HG02588 (cell line): Measurements from ENCODE around the gene CYS1.
"Not testable (repeated sequence)": the region's sequence is repeated elsewhere in the genome, so short reads cannot be mapped to it uniquely, and the experiment has no call there.

Experiments
- ATAC-seq: cut with Tn5 transposase; IDR thresholded peaks from one replicate; pipeline ENCODE4 v1.9.1; 2021; ENCODE audit warnings: mild to moderate bottlenecking, moderate library complexity; ENCODE audit not compliant: unreplicated experiment

Gene CYS1, protein sequence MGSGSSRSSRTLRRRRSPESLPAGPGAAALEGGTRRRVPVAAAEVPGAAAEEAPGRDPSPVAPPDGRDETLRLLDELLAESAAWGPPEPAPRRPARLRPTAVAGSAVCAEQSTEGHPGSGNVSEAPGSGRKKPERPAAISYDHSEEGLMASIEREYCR

DNA sequence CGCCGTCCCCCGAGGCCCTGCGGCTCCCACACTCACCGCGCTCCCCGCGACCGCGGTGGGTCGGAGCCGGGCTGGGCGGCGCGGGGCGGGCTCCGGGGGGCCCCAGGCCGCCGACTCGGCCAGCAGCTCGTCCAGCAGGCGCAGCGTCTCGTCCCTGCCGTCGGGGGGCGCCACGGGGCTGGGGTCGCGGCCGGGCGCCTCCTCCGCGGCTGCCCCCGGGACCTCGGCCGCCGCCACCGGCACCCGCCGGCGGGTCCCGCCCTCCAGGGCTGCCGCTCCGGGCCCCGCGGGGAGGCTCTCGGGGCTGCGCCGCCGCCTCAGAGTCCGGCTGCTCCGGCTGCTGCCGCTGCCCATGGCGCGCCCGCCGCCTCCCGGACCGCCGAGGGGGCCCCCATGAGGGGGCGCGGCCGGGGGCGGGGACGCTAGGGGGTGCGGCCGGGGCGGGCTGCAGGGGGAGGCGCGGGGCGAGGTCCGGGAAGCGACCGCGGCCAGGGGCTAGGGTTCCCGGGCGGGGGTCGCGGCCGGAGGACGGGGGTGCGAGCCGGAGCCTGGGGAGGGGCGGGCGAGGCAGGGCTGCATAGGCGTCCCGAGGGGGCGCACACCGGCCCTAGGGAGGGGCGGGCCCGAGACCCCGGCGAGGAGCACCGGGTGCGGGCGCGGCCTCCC lies at the start of gene CYS1:
CYS1 (minus strand) TSS at position 542 of the 666 bp plus-strand sequence; CDS start at position 354, 188 bp downstream.
- peak; percentile 39 for ATAC-seq

DNA sequence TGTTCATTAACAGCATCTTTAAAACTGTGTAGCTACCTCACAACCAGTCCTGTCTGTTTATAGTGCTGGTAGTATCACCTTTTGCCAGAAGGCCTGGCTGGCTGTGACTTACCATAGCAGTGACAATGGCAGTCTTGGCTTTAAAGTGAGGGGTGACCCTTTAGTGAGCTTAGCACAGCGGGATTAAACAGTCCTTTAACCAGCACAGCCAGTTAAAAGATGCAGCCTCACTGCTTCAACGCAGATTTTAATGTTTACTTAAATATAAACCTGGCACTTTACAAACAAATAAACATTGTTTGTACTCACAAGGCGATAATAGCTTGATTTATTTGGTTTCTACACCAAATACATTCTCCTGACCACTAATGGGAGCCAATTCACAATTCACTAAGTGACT lies 49.3 kb upstream of the CYS1 start:
- no peak for ATAC-seq

DNA sequence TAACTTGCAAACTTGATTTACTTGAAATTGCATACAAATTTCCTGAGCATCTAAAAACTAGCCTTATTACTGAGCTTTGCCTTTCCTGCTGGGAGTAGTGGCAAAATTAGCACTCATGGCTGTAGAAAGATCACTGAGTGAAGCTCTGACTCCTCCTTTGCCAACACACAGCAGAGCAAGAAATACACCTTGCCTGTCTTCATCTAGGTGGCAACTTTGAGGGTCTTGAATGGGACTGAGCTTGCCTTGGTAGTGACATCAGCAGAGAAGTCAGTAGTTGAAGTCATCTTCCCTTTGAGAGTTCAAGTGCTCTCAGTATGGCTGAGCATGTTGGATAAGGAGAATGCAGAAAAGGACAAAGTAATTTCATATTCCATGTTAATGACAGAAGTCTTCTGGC lies 48.2 kb upstream of the CYS1 start:
- ATAC-seq: no peak

DNA sequence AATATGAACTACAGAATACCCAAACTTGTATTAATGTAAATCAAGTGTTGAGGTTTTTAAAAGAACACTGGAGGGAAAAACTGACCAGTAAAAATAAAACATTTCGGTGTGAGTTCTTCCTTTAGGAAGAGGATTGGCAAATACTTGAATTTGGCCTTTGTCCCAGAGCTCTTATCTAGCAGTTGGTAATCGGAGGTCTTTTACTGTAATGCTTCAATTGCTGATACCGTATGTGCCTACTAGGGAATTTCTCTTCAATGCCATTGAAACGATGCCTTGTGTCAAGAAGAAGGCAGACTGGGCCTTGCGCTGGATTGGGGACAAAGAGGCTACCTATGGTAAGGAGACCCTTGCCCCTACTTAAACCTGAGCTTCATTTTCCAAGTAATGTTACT lies 46.4 kb upstream of the CYS1 start:
- no peak for ATAC-seq

DNA sequence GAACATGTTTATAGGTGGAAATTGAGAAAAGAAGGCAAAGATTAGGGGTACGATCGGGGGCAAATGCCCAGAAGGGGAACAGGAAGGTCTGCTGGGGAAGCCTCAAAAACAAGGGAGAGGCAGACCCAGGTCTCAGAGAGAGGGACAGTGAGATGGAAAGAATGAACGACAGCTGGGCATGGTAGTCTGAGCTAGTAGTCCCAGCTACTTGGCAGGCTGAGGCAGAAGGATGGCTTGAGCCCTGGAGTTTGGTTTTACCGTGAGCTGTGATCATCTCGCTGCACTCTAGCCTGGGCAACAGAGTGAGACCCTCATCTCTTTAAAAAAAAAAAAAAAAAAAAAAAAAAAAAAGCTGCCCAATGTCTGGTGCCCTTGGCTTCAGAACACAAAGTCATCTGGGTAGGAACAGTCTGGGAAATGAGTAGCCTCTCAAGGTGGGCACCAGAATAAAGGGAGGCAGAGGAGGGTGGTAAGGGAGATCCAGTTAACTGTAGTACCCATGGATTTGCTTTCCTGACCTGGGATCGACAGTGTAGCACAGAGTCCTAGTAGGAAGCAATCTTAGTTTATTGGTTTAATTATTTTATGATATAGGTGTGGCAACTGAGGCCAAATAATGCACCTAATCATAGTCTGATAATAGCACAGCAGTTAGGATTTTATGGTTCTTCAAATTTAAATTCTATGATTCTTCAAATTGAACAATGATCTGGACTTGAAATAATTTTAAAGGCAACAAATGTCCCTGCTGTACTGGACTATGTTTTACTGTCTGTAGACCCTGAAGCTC lies 45.8 kb upstream of the CYS1 start:
- no peak for ATAC-seq

DNA sequence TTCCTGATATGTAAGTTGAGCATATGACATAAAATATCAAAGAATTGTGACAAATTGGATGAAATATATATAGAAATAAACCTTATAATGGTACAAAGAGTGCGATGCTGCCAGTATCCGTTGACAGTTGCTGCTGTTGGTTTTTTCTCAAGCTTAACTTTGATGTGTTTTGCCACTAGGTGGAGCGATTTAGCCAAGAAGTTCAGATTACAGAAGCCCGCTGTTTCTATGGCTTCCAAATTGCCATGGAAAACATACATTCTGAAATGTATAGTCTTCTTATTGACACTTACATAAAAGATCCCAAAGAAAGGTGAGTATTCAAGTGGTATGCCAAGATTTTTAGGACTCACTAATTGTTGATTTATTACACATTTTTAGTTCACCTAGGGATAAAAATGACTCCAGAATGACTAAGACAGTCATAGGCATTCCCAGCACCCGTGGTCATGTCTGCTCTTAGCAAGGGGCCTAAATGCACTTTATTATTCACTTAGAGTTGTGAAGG lies 44.4 kb upstream of the CYS1 start:
- ATAC-seq: no peak

DNA sequence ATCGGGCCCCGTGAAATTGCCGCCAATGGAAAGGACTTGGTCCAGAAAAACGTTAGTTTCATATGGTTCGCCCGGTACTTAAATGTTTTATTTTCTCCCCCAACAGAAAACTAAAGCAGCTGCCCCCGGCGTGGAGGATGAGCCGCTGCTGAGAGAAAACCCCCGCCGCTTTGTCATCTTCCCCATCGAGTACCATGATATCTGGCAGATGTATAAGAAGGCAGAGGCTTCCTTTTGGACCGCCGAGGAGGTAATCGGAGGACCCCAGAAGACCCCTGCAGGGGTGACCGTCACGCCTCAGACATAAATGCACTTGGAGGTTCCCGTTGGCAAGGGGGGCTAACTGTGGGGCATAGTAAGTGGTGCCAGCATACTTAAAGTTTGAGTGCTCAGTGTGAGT lies 43.1 kb upstream of the CYS1 start:
- ATAC-seq: no peak

DNA sequence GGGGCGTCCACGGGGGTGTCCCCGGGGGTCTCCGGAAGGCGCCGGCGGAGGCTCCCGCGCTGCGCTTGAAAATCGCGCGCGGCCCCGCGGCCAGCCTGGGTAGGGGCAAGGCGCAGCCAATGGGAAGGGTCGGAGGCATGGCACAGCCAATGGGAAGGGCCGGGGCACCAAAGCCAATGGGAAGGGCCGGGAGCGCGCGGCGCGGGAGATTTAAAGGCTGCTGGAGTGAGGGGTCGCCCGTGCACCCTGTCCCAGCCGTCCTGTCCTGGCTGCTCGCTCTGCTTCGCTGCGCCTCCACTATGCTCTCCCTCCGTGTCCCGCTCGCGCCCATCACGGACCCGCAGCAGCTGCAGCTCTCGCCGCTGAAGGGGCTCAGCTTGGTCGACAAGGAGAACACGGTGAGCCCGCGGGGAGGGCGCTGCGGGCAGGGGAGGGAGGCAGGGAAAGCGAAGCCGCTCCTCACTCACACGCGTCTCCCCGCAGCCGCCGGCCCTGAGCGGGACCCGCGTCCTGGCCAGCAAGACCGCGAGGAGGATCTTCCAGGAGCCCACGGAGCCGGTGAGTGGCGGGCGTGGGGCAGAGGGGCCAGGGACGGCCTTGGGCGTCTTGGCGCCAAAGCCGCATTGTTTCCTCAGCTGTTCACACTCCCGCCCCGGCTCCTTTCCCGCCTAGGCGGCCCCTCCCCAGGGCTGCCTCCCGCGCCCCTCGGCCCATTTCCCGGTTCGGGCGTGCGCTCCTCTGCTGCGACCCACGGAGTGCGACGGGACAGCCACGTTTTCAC lies 42.5 kb upstream of the CYS1 start, which contains the start of gene RRM2:
RRM2 (plus strand) TSS at position 240 of the 781 bp plus-strand sequence; CDS start at position 300, 60 bp downstream.
- peak; percentile 68 for ATAC-seq

DNA sequence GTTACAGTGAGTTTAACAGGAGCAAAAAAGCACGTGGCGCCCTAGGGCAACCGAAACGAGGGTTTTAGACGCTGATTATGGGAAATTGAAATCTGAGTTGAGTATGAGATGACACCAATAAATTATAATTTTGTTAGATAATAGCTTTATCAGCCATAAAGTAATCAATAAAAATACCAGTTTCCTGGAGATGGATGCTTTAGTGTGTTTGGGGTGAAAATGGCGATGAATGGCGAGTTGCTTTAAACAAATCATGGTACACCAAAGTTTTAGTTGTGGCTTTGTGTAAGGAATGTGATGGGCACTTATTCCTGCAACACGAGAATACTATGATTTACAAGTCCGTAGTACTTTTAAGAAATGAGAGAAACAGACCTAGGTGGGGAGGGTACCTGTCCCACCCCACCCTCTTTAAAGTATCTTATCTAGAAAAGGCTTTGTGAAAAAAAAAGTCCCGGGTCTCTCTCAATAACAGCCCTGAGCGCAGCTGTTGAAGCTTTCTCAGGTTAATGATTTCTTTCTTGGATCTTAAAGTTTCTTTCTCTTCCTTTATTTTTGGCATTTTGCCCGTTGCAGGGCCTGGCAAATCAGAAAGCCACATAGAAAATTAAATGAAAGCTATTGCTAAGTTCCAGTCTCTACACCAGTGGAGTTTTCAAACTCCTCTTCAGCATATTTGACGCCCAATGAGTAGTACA lies 40.8 kb upstream of the CYS1 start:
- ATAC-seq: no peak

DNA sequence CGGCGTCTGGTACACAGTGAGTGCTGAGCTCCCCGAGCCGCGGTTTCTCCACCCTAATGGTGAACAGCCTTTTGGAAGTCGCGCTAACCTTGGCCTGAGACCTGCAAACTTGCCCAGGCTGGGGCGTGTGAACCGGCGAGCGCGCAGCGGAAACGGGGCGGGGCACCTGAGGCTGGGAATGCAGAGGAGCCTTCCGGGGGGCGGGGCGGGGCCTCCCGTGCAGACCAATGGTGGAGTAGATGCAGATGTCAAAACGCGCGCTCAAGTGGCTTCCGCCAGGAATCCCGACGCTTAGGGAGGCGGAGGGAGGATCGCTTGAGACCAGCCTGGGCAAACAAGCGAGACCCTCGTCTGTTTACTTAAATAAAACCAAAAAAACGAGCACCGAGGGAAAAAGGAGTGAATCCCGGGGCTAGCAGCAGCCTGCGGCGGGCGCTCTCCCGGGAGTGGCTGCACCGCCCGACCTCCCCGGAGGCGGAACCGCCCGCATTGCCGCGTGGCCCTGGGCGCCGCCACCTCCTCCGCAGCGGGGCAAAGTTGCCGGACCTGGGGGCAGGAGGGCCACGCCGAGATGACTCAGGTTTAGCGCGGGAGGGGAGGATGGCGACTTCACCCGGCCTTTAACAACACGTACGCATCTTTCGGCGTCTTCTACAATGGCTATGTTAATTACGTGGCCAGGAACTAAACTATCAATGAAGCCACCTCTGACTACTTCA lies 40.1 kb upstream of the CYS1 start:
- peak; percentile 60 for ATAC-seq

DNA sequence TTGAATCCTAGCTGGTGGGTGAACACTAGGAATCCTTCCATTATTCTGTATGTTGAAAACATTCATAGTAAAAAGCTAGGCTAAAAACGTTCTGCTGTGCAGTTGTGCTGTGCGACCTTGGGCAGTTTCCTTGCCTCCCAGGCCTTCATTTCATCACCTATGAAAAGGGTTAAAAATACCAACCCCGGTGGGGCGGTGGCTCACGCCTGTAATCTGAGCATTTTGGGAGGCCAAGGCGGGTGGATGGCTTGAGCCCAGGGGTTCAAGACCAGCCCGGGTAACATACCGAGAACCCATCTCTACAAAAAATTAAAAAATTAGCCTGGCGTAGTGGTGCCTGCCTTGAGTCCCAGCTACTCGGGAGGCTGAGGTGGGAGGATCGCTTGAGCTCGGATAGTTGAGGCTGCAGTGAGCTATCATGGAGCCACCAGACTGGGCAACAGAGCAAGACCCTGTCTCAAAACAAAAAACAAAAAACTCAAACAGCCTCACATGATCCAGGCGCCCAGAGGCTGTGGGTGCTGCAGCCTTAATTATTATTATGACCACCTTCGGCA lies 39.5 kb upstream of the CYS1 start:
- no peak for ATAC-seq

DNA sequence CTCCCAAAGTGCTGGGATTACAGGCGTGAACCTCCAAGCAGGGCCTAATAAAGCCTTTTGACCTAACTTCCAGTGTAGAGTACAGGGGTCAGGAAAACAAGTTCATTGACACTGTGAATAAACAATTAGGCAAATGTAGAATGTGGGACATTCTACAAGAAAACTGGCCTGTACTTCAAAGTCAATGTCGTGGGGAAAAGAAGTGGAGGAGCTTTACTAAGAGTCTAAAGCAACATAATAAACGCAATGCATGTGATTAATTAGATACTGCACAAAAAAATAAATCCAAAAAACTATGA lies 38.8 kb upstream of the CYS1 start:
- ATAC-seq: no peak

DNA sequence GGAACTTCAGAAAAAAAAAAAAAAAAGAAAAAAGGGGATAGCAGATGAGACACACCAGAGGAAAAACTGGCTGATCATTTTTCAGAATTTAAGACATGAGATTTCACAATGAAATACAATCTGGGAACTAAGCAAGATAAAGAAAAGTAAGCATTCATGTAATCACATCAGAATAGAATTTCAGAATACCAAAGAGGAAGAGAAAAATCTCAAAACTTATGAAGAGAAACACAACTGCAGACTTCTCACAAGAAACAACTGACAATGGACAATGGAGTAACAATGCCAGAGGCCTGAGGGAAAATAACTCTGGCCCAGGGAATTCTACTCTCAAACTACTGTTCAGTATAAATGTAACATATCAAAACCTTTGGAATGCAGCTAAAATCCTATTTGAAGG lies 29.1 kb upstream of the CYS1 start:
- no peak for ATAC-seq

DNA sequence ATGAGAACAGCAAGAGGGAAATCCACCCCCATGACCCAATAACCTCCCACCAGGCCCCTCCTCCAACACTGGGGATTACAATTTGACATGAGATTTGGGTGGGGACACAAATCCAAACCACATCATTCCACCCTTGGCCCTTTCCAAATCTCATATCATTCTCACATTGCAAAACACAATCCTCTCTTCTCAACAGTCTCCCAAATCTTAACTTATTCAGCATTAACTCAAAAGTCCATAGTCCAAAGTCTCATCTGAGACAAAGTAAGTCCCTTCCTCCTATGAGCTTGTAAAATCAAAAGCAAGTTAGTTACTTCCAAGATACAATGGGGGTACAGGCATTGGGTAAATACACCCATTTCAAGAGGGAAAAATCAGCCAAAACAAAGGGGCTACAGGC lies 24.7 kb upstream of the CYS1 start:
- not testable (repeated sequence) for ATAC-seq

DNA sequence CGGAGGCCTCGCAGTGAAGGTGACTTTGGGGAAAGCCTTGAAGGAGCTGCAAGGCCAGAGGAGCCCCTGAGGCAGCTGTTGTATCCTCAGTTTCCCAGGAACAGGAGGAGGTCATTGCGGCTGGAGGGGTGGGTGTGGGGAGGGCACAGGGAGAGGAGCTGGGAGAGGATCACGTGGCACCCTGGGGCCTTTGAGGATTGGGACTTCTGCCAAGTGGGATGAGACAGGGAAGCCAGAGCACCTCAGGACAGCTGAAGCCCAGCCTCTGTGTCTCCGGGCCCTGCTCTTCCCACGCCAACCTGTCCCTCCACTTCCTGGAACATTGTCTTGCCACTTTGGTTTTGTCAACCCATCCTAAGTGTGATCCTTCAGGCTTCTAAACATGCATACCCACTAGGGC lies 23.0 kb upstream of the CYS1 start:
- ATAC-seq: no peak

DNA sequence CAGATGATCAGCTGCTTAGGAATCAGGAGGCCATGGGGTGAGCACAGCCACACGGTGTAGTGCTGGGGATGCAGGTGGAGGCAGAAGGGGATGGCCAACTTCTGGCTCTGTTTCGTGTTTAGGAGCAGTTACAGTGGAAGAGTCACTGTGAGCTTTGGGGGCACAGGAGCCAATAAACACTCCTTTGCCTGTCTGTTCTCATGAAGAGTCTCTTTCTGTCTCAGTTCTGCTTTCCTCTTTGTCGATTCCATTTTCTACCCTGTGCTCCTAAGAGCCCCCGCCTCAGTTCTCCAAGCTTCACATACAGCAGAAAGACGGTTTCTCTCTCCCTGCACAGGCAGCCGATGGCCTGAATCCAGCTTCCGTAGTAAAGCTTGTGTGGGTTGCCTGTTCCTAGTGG lies 21.3 kb upstream of the CYS1 start:
- no peak for ATAC-seq

DNA sequence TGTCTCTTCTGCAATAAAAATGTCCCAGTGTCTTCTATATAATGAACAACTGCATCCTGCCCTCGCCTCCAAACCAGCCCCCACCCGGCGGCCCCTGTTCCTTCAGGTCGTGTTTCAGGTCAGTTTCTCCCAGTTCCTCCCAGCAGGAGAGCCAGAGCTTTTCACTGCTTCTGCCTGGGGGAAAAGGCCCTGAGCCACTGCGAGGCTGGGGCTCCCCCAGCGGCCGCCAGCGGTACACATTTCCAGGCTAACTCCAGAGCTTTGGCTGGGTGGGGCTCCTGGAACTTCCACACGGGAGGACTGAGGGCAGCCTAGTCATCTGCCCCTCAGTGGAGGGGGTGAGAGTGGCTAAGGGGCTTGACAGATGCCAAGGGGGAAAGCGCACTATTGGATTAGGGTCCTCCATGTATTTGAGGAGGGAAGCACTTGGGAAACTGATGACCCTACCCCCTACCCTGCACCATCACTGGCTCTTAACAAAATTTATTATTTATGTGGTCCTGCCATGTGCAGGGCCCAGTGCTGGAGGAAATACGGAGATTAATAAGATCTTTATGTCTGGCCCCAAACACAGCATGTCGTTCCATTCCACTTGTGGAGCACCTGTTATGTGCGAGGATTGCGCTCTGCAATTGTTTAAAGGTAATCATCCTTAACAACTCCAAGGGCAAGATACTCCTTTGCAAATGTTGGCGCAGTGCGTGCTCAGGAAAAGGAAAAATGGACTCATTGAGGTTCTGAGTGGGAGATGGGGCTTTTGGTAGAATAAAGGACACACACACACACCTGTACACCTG lies 17.3 kb upstream of the CYS1 start:
- ATAC-seq: peak; percentile 64

DNA sequence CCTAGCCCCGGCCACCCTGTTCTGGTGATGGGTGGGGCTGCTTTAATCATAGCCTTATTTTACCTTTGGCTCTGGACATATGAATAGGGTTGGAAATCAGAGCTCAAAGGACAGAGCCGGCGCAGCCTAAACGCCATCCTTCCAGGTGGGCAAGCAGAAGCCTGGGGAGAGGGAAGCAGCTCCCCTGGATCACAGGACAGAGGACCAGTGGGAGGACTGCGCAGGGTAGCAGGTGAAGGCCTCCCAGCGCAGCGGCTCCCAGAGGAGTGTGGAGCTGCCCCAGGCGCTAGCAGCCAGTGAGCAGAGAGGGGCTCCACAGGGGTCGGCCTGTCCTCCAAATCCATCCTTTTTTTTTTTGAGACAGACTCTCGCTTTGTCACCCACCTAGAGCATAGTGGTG lies 16.4 kb upstream of the CYS1 start:
- no peak for ATAC-seq

DNA sequence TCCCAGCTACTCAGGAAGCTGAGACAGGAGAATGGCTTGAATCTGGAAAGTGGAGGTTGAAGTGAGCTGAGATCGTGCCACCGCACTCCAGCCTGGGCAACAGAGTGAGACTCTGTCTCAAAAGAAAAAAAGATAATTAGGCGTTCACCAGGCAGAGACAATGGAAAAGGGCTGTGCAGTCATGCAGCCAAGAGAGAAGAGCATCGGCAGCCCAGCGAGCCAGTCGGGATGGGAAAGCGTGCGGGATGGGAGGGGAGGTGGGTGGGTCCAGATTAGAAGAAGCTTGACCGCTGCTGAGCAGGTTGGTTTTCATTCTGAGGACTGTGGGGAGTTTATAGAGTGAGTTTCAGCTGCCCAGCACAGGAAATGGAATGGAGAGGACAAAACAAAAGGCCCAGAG lies 15.0 kb upstream of the CYS1 start:
- ATAC-seq: no peak
